Measurements from ENCODE around the gene AUTS2. TPM values are rescaled to one million over a fixed set of nuclear protein-coding genes. Genes with fewer than 3 reads are reported as not detected.
A peak's percentile ranks its signal among the peaks of the same experiment; 100 is the strongest.

The AUTS2 gene
- total RNA-seq, 1 donor from 2014 or later = 40.0 TPM

- no peak for DNase-seq
These were observed 1160.4 kb downstream of the AUTS2 start for GRCh38 chr7:70758646-70759045.

DNA sequence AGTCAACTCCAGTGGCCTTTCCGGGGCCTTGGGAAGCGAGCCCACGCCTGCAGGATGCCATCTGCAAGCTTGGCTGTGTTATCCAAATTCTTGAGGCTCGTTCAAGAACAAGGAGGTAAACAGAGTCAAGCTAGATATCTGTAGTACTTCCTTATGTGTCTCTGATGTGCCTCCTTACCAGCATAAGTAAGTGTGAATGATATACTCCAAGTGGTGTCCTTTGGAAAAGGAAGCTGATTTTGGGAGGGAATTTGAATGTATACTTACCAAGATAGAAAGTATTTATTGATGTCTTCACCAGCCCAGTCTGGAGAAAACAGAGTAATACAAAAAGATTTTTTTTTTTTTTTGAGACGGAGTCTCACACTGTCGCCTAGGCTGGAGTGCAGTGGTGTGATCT lies 1161.4 kb downstream of the AUTS2 start:
- DNase-seq = no peak

GRCh38 chr7:70761711-70762328 lies 1163.5 kb downstream of the AUTS2 start:
- no peak for DNase-seq

- no peak for DNase-seq
These were observed 1164.4 kb downstream of the AUTS2 start for GRCh38 chr7:70762696-70763095.

- DNase-seq = no peak
These were observed 1165.9 kb downstream of the AUTS2 start for GRCh38 chr7:70763961-70764691.

GRCh38 chr7:70764701-70765208 lies 1166.5 kb downstream of the AUTS2 start:
- no peak for DNase-seq

GRCh38 chr7:70765651-70766050 lies 1167.4 kb downstream of the AUTS2 start:
- no peak for DNase-seq

GRCh38 chr7:70766109-70766508 lies 1167.8 kb downstream of the AUTS2 start:
- no peak for DNase-seq

DNA sequence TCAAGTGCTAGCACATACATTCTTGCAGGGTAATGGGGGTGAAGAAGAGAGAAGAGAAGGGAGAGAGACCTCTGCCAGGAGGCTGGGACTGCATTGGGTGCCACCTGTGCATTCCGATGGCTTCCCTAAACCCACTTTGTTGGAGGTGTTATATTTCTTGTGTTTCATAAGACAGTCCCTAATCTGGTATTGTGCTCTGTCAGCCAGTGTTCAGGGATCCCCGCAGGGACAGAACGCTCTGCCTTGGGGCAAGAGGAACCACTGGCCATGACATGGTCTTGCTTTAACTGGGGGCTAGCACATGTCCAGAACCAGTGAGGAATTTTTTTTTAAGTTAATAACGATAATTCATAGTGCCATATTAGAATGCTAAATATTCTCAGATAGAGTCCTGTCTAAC lies 1168.4 kb downstream of the AUTS2 start:
- DNase-seq = no peak

- DNase-seq = no peak
These were observed 1171.9 kb downstream of the AUTS2 start for GRCh38 chr7:70770154-70770553.

DNA sequence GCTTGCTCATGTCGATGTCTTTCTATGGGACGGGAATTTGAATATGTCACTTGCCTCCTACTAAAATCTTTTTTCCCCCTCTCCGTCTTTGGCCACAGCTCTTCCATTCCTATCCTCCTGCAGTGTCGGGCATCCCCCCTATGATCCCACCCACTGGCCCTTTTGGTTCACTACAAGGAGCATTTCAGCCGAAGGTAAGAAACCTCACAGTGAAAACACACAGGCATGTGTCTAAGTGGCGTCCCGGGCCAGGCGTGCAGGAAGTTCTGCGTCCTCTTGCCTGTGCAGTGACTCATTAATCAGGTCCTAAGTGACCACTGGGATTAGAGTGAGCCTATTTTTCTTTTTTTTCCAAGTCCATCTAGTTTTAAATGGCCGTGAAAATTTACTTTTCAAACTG lies 1173.2 kb downstream of the AUTS2 start:
- DNase-seq = no peak

DNA sequence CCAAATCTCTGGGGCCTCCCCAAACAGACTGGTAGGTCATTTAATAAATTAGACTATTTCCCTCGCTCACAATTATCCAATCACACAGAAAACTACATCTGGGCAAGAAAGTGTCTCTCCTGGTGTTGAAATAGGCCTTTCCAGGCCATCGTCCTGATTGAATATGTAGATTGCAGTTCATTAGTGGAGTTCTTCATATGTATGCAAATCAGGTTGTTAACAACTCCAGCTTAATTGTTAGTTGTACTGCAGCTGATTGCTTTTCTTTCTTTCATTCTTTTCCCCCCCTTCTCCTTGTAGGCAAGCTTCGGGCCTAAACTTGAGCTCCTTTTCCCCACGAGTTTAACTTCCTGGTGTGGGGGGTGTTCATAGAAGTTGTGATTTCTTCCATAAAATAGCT lies 1174.6 kb downstream of the AUTS2 start:
- no peak for DNase-seq

GRCh38 chr7:70773406-70773805 lies 1175.1 kb downstream of the AUTS2 start:
- no peak for DNase-seq

DNA sequence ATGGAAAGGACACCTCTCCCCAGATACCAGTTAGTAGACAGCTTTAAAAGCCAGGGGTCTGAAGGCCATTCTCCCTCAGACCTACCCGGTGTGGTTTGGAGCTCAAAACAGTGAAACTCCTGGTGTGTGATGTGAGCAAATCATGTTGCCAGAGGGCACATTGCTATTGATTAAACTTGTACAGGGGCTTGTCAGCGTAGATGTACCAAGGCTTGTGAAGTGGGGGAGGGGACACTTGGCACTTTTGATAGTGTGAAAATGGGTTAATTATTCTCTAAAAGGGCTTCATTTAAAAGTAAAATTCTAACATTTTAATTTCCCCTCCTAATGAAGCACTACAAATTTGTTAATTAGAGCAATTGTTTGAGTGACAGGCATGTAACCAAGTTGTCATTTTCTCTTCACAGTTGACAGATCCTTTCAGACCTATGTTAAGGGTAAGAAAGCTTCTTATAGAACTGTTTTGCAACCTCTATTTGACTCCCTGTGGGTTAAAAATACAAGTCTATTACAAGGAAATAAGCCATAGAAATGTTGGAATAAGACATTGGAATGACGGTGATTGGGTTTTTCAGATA lies 1176.8 kb downstream of the AUTS2 start:
- no peak for DNase-seq

DNA sequence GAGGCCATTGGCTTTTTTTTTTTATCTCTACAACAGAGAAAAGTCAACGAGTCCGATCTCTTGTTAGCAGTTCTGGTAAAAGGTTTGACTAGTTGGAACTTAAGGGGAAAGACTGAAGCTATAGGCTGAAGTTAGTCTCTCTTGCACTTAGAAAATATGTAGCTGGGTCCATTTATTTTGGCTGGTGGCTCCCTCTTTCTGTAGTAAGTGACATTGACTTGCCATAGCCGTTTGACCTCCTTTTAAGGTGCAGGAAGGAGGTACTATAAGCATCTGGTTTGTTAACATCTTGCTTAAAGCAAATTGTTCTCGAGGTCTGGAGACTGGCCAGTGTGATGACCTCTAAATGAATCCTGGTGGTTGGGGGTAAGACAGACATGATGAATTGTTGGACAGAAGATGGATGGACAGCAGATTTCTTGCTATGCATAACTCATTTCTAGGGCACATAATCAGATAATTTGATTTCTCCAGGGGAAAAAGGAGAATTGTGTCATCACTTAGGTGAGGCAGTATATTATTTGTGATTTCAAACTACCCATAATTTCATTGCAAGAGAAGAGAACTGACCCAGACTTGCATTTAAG lies 1177.4 kb downstream of the AUTS2 start:
- no peak for DNase-seq

- peak; percentile 79 for DNase-seq
These were observed 1178.4 kb downstream of the AUTS2 start for GRCh38 chr7:70776627-70777101.

DNA sequence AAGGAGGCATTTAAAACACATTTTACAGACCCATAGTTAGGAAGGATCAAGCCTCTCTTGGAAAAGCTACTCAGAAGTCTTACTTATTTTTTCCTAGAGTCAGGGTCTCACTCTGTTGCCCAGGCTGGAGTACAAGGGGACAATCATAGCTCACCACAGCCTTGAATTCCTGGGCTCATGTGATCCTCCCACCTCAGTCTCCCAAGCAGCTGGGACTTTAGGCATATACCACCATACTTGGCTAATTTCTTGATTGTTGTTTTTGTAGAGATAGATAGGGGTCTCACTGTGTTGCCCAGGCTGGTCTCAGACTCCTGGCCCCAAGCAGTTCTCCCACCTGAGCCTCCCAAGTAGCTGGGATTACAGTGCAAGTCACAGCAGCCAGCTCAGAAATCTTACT lies 1179.0 kb downstream of the AUTS2 start:
- DNase-seq = no peak

- DNase-seq = no peak
These were observed 1180.3 kb downstream of the AUTS2 start for GRCh38 chr7:70778585-70778984.

DNA sequence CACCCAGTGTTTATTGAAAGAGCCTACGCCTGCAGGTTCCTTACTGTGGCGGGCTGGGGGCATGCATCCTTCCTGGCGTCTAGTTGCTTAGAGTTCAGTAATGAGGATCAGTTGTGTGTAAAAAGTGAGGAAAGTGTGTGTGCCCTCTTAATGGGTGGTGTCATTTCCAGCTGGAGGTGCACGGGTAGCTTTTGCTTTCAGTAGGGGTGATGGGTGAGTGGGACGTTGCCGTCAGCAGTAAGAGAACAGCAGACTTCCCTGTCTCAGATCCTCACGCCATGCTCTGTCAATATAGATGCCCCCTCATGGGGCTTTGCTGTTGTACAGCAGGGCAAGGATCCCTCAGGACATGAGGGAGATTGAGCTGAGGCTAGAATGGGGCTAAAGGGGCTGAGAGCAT lies 1181.0 kb downstream of the AUTS2 start:
- DNase-seq = no peak

- no peak for DNase-seq
These were observed 1183.6 kb downstream of the AUTS2 start for GRCh38 chr7:70781922-70782311.

- no peak for DNase-seq
These were observed 1184.5 kb downstream of the AUTS2 start for GRCh38 chr7:70782796-70783195.

GRCh38 chr7:70785427-70785826 lies 1187.2 kb downstream of the AUTS2 start:
- no peak for DNase-seq

- no peak for DNase-seq
These were observed 1187.8 kb downstream of the AUTS2 start for GRCh38 chr7:70786076-70786475.

Measured in tongue (tissue), 2 donors.